H1 (cell line): ENCODE data around the gene DENND2A. TPM values are rescaled to one million over a fixed set of nuclear protein-coding genes. Genes with fewer than 3 reads are reported as not detected.

Experiments used
- BACH1 ChIP-seq: IDR thresholded peaks from 2 replicates; pipeline ENCODE4 v1.6.1; 2012; ENCODE audit warnings: low read length, improper control_type of control experiment
- BRCA1 ChIP-seq: IDR thresholded peaks from 2 replicates; pipeline ENCODE4 v1.6.1; 2012; ENCODE audit warnings: low read depth, low read length, improper control_type of control experiment
- CBX5 ChIP-seq: fragments of 300-800, 300-1000 bp; sonication (generic); IDR thresholded peaks from 2 replicates; pipeline ENCODE4 v1.7.1; 2016; ENCODE audit warnings: antibody characterized with exemption, low read length, low read depth
- JUN ChIP-seq: IDR thresholded peaks from 2 replicates; pipeline ENCODE4 v1.6.1; 2011; ENCODE audit warnings: low read depth, mild to moderate bottlenecking, improper control_type of control experiment, low read length
- NANOG ChIP-seq: IDR thresholded peaks from 2 replicates; pipeline ENCODE4 v1.6.1; 2011; ENCODE audit warnings: low read length, low read depth, mild to moderate bottlenecking, inconsistent platforms; ENCODE audit not compliant: insufficient read depth, poor library complexity, severe bottlenecking
- RAD21 ChIP-seq, 2 experiments: IDR thresholded peaks in 1 of 2; conservative IDR thresholded peaks in 1 of 2; 2 replicates each; pipeline ENCODE4 v1.6.1; 2011; ENCODE audit warnings: low read depth in 2 of 2, low read length in 2 of 2, improper control_type of control experiment in 1 of 2, inconsistent platforms in 1 of 2, mild to moderate bottlenecking in 1 of 2, moderate library complexity in 1 of 2
- RFX5 ChIP-seq: IDR thresholded peaks from 2 replicates; pipeline ENCODE4 v1.6.1; 2011; ENCODE audit warnings: low read depth, low read length, improper control_type of control experiment, borderline replicate concordance
- SIX5 ChIP-seq: IDR thresholded peaks from 2 replicates; pipeline ENCODE4 v1.6.1; 2011; ENCODE audit warnings: mild to moderate bottlenecking, low read depth, low read length
- TAF1 ChIP-seq: IDR thresholded peaks from 2 replicates; pipeline ENCODE4 v1.6.1; 2011; ENCODE audit warnings: mild to moderate bottlenecking, low read depth, low read length
- polyA plus RNA-seq, 7 experiments: library from polyadenylated mRNA; depleted of rRNA in 3 of 7; stranded (reverse) in 5 of 7; unstranded in 2 of 7; fragments of >200 nt in 5 of 7; fragments of 200-250 nt in 2 of 7; gene quantifications; 1 replicate in 5 of 7; 2 replicates in 1 of 7; 4 replicates in 1 of 7; pipeline versions ENCODE4 v1.2.1 to v1.2.3, GENCODE V29; 2011 to 2013; ENCODE audit warnings: missing spikeins in 2 of 7, mixed read lengths in 2 of 7
- total RNA-seq: library from RNA; stranded (reverse); fragmentation: NEBNext Ultra II Directional; extraction: Animal tissue kit (Norgen Biotek cat#: 25700); gene quantifications from 2 replicates; pipeline ENCODE4 v1.2.1, GENCODE V29; 2021

The DENND2A gene
- total and polyA plus RNA-seq, 2 of the 8 experiments (the other 6 are each of a cell fraction or from before 2014, with no cell fraction given): 5.0 to 13.0 TPM

- TF ChIP-seq RFX5 (no peak), CBX5 (no peak), BRCA1 (no peak), RAD21 (IDR thresholded peaks at IDR 0.05 in 1 of 2, conservative IDR thresholded peaks at IDR 0.05 in 1 of 2; ENCODE audit: low read depth in 2 of 2, low read length in 2 of 2) (no peak), NANOG (no peak), TAF1 (no peak), JUN (no peak), SIX5 (no peak), BACH1 (no peak)
Measured at GRCh38 chr7:140540136-140540777, 100.4 kb downstream of the DENND2A start (continued).
